GM19238 (cell line): ENCODE results near the gene PIK3IP1.

Experiments used
- DNase-seq: peaks from one replicate; pipeline ENCODE4 v3.0.0; 2011; ENCODE audit warnings: low spot score; ENCODE audit not compliant: insufficient read length

Gene PIK3IP1

GRCh38 chr22:31279821-31280505 is 12.3 kb downstream of the PIK3IP1 start:
- DNase-seq, result no peak

GRCh38 chr22:31279327-31279669 is 13.0 kb downstream of the PIK3IP1 start:
- no peak for DNase-seq

- no peak for DNase-seq
Measured at GRCh38 chr22:31278626-31279326, 13.5 kb downstream of the PIK3IP1 start.

GRCh38 chr22:31278151-31278621 is 14.1 kb downstream of the PIK3IP1 start:
- DNase-seq, result no peak

GRCh38 chr22:31277741-31278140 is 14.5 kb downstream of the PIK3IP1 start:
- DNase-seq, result no peak

GRCh38 chr22:31276426-31277167 is 15.7 kb downstream of the PIK3IP1 start:
- no peak for DNase-seq

GRCh38 chr22:31275576-31275975 is 16.7 kb downstream of the PIK3IP1 start:
- DNase-seq, result no peak

GRCh38 chr22:31275018-31275417 is 17.3 kb downstream of the PIK3IP1 start:
- no peak for DNase-seq

GRCh38 chr22:31274017-31274416 is 18.3 kb downstream of the PIK3IP1 start:
- no peak for DNase-seq

GRCh38 chr22:31272522-31273446 is 19.5 kb downstream of the PIK3IP1 start:
- DNase-seq, result peak; percentile 40

- no peak for DNase-seq
Measured at GRCh38 chr22:31271485-31271884, 20.8 kb downstream of the PIK3IP1 start.

- DNase-seq, result no peak
Measured at GRCh38 chr22:31271026-31271425, 21.3 kb downstream of the PIK3IP1 start.

- DNase-seq, result no peak
Measured at GRCh38 chr22:31269892-31270579, 22.3 kb downstream of the PIK3IP1 start.

GRCh38 chr22:31268281-31268680 is 24.0 kb downstream of the PIK3IP1 start:
- no peak for DNase-seq

- no peak for DNase-seq
Measured at GRCh38 chr22:31263896-31264640, 28.2 kb downstream of the PIK3IP1 start.

- no peak for DNase-seq
Measured at GRCh38 chr22:31262312-31263133, 29.8 kb downstream of the PIK3IP1 start.

- no peak for DNase-seq
Measured at GRCh38 chr22:31260474-31260856, 31.8 kb downstream of the PIK3IP1 start.

GRCh38 chr22:31259798-31260473 is 32.4 kb downstream of the PIK3IP1 start:
- no peak for DNase-seq

- no peak for DNase-seq
Measured at GRCh38 chr22:31253949-31254348, 38.3 kb downstream of the PIK3IP1 start.
